DMS53 (cell line): Measurements from ENCODE around the gene MKLN1.

ENCODE experiments used
- DNase-seq: peaks from one replicate; lab custom pipeline; 2025; lab: John Stamatoyannopoulos, UW

MKLN1 gene

DNA sequence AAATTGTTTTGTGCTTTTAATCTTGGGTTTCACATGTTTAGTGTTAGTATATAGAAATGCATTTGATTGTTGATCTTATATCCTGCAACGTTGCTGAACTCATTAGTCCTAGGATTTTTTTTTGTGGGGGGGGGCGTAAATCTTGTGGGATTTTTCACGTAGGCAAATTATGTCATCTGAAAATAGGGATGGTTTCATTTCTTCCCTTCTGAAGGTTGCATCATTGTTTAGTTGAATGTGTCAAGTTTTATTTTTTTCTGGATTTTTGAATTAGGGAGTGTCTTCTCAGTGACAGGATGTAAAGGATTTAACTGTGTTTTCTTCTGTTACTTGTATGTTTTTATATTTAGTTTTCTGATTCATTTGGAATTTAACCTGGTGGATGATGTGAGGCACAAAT lies 26.7 kb downstream of the MKLN1 start:
- DNase-seq: no peak

DNA sequence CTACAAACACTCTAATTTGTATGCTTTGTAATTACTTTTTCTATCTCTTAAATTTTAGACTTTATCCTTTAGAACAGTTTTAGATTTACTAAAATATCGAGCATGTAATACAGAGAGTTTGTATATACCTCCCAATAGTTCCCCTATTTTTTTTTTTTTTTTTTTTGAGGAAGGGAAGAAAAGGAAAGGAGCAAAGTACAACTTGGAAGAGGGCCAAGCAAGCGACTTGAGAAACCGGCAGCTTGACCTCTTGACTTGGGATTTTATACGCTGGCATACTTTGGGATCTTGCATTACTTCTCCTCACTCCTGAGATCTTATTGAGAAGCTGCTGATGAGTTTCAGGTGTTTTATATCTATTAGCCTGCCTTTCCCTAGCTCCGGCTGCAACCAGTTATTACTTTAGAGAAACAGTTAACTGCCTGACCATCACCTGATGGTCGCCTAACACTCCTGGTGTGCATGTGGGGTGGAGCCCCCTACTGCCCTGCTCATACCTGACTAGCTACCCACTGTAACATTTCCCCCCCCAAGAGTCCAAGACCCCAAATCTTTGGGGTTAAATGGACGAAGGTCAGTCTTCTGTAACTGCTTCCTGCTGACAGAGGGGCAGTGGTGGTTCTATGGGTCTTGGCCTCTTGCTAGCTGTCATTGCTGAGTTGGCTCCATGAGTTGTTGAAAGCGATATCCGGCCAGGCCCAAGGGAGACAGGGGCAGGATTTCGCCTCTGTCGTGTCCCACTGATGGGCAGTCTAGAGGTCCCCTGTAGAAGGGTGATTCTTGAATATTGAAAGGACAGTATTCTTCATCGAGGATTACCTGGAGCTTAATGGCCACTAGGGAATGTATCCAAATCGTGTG lies 28.5 kb downstream of the MKLN1 start:
- DNase-seq: no peak

- no peak for DNase-seq
Observed at GRCh38 chr7:131357282-131357880, 29.7 kb downstream of the MKLN1 start.

DNA sequence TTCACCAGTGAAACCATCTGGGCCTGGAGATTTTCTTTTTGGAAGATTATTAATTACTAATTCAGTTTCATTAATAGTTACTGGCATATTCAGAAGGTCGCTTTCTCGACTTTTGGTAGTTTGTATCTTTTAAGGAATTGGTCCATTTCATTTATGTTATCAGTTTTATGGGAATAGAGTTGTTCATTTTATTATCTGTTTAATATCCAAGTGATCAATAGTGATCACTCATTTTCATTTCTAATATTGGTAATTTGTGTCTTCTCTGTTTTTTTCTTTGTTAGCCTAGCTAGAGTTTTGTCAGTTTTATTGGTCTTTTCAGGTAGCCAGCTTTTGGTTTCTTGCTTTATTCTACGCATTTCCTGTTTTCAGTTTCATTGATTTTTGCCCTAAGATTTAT lies 31.0 kb downstream of the MKLN1 start:
- no peak for DNase-seq

GRCh38 chr7:131359136-131359776 lies 31.6 kb downstream of the MKLN1 start:
- DNase-seq: no peak

DNA sequence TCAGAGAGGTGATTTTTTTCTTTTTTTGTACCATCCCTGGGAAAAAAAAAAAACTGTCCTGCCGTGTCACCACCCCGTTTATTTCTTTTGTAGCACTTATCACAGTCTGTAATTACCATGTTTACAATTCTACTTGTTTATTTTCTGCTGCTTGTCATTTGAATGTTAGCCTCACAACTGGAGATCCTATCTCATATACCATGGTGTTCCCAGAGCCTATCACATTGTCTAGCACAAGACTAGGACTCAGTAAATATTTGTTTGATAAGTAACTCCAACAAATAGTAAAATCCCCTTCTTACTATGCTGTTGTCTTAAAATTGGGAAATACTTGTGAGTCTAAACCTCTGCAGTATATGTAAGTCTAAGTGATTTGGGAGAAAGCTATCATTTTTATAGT lies 36.0 kb downstream of the MKLN1 start:
- no peak for DNase-seq

DNA sequence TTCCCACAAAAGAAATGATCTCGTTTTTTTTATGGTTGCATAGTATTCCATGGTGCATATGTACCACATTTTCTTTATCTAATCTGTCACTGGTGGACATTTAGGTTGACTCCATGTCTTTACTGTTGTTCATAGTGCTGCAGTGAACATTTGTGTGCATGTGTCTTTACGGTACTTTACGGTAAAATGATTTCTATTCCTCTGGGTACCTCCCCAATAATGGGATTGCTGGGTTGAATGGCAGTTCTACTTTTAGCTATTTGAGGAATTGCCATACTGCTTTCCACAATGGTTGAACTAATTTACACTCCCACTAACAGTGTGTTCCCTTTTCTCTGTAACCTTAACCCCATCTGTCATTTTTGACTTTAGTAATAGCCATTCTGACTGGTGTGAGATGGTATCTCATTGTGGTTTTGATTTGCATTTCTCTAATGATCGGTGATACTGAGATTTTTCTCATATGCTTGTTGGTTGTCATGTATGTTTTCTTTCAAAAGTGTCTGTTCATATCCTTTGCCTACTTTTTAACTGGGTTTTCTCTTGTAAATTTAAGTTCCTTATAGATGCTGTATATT lies 37.2 kb downstream of the MKLN1 start:
- no peak for DNase-seq

DNA sequence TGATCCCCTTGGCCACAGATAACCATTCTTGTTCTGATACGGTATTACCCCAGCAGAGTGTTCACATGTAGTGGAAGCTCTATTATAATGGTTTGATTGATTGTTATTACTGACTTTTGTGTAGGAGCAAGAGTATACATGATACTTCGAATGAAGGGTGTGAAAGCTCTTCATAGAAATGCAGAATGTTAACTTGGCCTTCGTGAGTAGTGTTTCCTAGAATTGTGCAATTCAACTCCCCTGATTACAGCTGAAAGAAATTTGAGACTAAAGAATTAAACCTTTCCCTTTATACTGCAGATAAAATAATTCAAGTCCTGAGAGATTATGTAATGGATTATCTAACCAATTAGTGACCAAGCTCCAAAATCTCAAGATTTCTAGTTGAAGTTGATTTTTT lies 38.2 kb downstream of the MKLN1 start:
- DNase-seq: no peak

- no peak for DNase-seq
Observed at GRCh38 chr7:131369354-131369753, 41.7 kb downstream of the MKLN1 start.

DNA sequence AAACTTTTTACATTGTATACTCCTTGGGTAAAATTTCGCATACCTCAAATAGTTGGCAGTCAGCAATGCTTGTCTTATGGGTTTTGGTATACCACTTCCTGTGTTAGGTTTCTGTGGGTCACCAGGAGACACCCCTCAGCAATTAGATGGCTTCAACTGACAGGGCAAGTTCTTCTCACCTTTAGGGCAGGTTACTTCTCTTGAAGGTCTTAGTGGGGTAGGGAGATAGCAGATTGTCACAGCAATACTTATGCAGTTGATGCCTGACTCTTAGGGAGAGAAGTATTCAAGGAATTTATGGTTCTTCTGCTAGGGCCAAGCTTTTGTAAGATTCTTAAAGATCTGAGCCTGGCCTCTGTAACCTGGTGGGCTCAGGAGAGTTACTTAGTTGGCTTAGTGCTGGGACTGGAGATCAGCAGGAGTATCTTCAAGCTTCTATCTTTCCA lies 42.9 kb downstream of the MKLN1 start:
- no peak for DNase-seq

DNA sequence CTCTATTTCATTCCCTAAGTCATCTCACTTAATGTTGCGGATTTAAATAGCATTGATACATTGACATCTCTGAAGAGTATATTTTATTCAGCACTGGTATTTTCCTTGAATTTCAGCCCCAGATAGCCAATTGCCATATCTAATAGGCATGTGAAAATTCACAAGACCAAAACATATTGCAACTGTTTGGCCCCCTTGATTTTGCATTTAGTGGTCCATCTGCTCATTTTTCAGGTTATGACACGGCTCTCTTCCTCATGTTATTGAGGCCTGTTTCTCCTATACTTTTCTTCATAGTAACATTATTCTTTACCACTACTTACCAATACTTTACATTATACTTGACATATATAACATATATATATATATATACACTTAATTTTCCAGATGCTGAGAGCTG lies 43.7 kb downstream of the MKLN1 start:
- DNase-seq: no peak

DNA sequence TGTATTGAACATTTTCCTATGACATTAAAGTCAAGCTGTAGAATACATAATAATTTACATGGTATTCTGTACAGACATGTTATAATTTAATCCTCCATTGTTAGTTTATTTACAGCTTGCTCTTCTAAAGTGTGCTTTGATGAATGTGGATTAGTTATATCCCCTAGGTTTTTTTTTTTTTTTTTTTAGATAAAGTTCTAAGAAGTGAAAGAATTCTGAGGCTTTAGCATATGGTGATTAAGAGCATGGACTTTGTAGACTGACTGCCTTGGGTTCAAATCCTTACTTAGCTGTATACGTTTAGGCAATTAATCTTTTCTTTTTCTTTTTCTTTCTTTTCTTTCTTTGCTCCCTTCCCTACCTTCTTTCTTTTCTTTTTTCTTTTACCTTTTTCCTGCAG lies 44.9 kb downstream of the MKLN1 start:
- DNase-seq: no peak

GRCh38 chr7:131374821-131375220 lies 47.1 kb downstream of the MKLN1 start:
- no peak for DNase-seq

- DNase-seq: no peak
Observed at GRCh38 chr7:131381069-131381838, 53.6 kb downstream of the MKLN1 start.

- DNase-seq: no peak
Observed at GRCh38 chr7:131383417-131384285, 56.0 kb downstream of the MKLN1 start.

- no peak for DNase-seq
Observed at GRCh38 chr7:131384286-131384635, 56.6 kb downstream of the MKLN1 start.

DNA sequence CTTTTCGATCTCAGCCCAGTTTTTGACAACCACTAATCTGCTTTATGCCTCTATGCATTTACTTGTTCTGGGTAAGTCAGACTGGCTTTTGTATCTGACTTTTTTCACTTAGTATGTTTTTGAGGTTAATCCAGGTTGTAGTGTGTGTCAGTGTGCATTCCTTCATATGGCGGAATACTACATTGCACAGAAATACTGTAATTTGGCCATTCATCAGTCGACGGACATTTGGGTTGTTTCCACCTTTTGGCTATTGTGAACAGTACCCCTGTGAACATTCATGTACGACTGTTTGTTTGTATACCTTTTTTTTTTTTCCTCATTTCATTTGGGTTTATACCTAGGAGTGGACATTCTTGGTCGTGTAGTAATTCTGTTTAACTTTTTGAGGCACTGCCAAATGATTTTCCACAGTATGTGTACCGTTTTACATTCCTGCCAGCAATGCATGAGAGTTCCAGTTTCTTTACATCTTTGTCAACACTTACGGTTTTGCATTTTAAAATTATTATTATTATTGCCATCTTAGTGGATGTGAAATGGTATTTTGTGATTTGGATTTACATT lies 57.4 kb downstream of the MKLN1 start:
- DNase-seq: no peak

DNA sequence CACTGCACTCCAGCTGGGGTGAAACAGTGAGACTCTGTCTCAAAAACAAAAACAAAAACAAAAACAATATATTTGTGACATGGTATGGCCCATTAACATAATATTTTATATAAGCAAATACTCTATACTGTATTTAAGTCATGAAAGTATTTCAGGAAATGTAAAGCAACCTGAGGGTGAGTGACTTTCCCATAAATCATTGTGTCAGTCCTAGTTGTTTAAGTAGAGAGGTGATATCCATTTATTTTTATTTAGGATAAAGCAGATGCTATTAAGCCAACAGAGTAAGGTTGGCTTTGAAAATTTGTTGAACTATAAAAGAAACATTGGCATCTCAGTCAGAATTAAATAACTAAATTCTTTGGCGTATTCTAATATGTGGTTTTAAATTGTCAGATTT lies 60.5 kb downstream of the MKLN1 start:
- DNase-seq: no peak

GRCh38 chr7:131390275-131390674 lies 62.6 kb downstream of the MKLN1 start:
- DNase-seq: no peak

DNA sequence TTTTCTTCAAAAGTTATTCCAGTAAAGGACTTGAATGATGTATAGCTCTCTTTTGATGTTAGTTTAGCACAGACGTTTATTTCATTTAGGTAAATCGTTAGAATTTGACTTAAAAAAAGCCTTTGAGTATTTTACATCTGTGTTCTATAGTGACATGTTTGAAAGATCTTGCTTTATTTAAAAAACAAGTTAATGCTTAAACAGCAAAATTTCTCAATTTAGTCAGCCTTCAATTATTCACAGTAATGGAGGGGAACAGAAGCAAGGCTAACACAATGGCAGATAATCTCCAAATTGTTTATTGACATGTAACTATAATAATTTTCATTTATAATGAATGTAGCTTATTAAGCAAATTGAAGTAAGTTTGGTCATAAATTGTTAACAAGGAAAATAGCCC lies 63.5 kb downstream of the MKLN1 start:
- no peak for DNase-seq

GRCh38 chr7:131400681-131401176 lies 73.1 kb downstream of the MKLN1 start:
- peak; percentile 32 for DNase-seq
